Liver (tissue), 2 donors: ENCODE data around the gene NDRG4.

ENCODE experiments used
- TF ChIP-seq, protein P1 (sequence below): fragments of 150-350 bp; IDR thresholded peaks from 2 replicates; pipeline ENCODE4 v1.5.1; 2017; ENCODE audit warnings: improper control_type of control experiment, low read depth, low read length; ENCODE audit not compliant: missing input control
- TF ChIP-seq, protein P2 (sequence below): IDR thresholded peaks from 2 replicates; pipeline ENCODE4 v1.6.1; 2016; ENCODE audit warnings: antibody characterized with exemption, mild to moderate bottlenecking
- donor health status: healthy.

- TF ChIP-seq, protein P1, sequence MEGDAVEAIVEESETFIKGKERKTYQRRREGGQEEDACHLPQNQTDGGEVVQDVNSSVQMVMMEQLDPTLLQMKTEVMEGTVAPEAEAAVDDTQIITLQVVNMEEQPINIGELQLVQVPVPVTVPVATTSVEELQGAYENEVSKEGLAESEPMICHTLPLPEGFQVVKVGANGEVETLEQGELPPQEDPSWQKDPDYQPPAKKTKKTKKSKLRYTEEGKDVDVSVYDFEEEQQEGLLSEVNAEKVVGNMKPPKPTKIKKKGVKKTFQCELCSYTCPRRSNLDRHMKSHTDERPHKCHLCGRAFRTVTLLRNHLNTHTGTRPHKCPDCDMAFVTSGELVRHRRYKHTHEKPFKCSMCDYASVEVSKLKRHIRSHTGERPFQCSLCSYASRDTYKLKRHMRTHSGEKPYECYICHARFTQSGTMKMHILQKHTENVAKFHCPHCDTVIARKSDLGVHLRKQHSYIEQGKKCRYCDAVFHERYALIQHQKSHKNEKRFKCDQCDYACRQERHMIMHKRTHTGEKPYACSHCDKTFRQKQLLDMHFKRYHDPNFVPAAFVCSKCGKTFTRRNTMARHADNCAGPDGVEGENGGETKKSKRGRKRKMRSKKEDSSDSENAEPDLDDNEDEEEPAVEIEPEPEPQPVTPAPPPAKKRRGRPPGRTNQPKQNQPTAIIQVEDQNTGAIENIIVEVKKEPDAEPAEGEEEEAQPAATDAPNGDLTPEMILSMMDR, result no peak
- TF ChIP-seq, protein P2, sequence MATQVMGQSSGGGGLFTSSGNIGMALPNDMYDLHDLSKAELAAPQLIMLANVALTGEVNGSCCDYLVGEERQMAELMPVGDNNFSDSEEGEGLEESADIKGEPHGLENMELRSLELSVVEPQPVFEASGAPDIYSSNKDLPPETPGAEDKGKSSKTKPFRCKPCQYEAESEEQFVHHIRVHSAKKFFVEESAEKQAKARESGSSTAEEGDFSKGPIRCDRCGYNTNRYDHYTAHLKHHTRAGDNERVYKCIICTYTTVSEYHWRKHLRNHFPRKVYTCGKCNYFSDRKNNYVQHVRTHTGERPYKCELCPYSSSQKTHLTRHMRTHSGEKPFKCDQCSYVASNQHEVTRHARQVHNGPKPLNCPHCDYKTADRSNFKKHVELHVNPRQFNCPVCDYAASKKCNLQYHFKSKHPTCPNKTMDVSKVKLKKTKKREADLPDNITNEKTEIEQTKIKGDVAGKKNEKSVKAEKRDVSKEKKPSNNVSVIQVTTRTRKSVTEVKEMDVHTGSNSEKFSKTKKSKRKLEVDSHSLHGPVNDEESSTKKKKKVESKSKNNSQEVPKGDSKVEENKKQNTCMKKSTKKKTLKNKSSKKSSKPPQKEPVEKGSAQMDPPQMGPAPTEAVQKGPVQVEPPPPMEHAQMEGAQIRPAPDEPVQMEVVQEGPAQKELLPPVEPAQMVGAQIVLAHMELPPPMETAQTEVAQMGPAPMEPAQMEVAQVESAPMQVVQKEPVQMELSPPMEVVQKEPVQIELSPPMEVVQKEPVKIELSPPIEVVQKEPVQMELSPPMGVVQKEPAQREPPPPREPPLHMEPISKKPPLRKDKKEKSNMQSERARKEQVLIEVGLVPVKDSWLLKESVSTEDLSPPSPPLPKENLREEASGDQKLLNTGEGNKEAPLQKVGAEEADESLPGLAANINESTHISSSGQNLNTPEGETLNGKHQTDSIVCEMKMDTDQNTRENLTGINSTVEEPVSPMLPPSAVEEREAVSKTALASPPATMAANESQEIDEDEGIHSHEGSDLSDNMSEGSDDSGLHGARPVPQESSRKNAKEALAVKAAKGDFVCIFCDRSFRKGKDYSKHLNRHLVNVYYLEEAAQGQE, result no peak
Measured at GRCh38 chr16:58485184-58485887, 14.6 kb upstream of the NDRG4 start.
